Lower leg skin (tissue), 3 donors: Measurements from ENCODE around the gene RYR2.

Source experiments
- CTCF ChIP-seq, 3 donors: fragments of 450-650 bp; IDR thresholded peaks; one replicate each; pipeline ENCODE4 v1.5.1; 2016; ENCODE audit warnings: antibody characterized with exemption in 3 of 3, mild to moderate bottlenecking in 3 of 3, moderate library complexity in 2 of 3
- POLR2A ChIP-seq, 2 donors: fragments of 450-650 bp; IDR thresholded peaks; one replicate each; pipeline ENCODE4 v1.6.1; 2016 to 2017; ENCODE audit warnings: antibody characterized with exemption in 2 of 2, mild to moderate bottlenecking in 1 of 2, moderate library complexity in 1 of 2

- no peak for TF ChIP-seq CTCF (IDR thresholded peaks at IDR 0.05)
- no peak for TF ChIP-seq POLR2A (IDR thresholded peaks at IDR 0.05)
Measured at GRCh38 chr1:237712082-237712481, 670.1 kb downstream of the RYR2 start.
